ENCODE data around the gene KRT81.
"Not testable (repeated sequence)": the region's sequence is repeated elsewhere in the genome, so short reads cannot be mapped to it uniquely, and the experiment has no call there.

KRT81 gene

GRCh38 chr12:52268212-52268611 lies 23.1 kb downstream of the KRT81 start:
- no peak for DNase-seq

- DNase-seq, result no peak
Observed at GRCh38 chr12:52267699-52268098, 23.6 kb downstream of the KRT81 start.

- no peak for DNase-seq
Observed at GRCh38 chr12:52267266-52267665, 24.1 kb downstream of the KRT81 start.

- DNase-seq, result peak; percentile 82
Observed at GRCh38 chr12:52266514-52266913, 24.8 kb downstream of the KRT81 start.

- no peak for DNase-seq
Observed at GRCh38 chr12:52264435-52264825, 26.9 kb downstream of the KRT81 start.

- DNase-seq, result no peak
Observed at GRCh38 chr12:52263761-52264434, 27.4 kb downstream of the KRT81 start.

GRCh38 chr12:52262286-52262685 lies 29.0 kb downstream of the KRT81 start:
- DNase-seq, result no peak

- DNase-seq, result no peak
Observed at GRCh38 chr12:52261208-52261484, 30.2 kb downstream of the KRT81 start.

- DNase-seq, result no peak
Observed at GRCh38 chr12:52260361-52261207, 30.8 kb downstream of the KRT81 start.

- no peak for DNase-seq
Observed at GRCh38 chr12:52259657-52260243, 31.6 kb downstream of the KRT81 start.

- DNase-seq, result no peak
Observed at GRCh38 chr12:52258335-52258901, 32.9 kb downstream of the KRT81 start.

- not testable (repeated sequence) for DNase-seq
Observed at GRCh38 chr12:52257922-52258321, 33.4 kb downstream of the KRT81 start.

GRCh38 chr12:52257074-52257551 lies 34.2 kb downstream of the KRT81 start:
- no peak for DNase-seq

- no peak for DNase-seq
Observed at GRCh38 chr12:52256584-52256935, 34.8 kb downstream of the KRT81 start.

- no peak for DNase-seq
Observed at GRCh38 chr12:52255926-52256583, 35.3 kb downstream of the KRT81 start.

GRCh38 chr12:52254965-52255751 lies 36.2 kb downstream of the KRT81 start:
- no peak for DNase-seq

GRCh38 chr12:52254180-52254964 lies 37.0 kb downstream of the KRT81 start:
- no peak for DNase-seq

GRCh38 chr12:52253391-52254179 lies 37.7 kb downstream of the KRT81 start:
- no peak for DNase-seq

- DNase-seq, result no peak
Observed at GRCh38 chr12:52252728-52253343, 38.5 kb downstream of the KRT81 start.

GRCh38 chr12:52252175-52252615 lies 39.1 kb downstream of the KRT81 start:
- peak; percentile 54 for DNase-seq
